ENCODE data around the gene NRAP.

Gene NRAP

DNA sequence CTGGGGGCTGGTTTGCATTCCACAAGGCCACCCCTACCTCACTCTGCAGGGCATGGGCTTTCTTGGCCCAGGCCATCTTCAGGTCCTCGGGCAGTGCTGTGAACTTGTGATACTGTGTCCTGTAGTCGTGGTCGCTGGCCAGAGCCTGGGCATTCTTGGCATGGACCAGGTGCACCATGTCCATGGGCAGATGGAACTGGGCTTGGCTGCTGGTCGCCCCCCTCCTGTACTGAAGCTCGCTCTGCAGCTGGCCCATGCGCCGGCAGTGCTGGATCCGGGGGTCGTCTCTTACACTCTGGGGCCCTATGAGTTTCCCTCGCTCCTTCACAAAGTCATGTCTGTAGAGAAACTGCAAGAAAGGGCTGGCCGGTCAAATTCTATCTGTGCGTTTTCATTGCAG lies 59.3 kb downstream of the NRAP start:
- TF ChIP-seq TAF1 (IDR thresholded peaks at IDR 0.05; ENCODE audit: low read depth), result no peak

- TF ChIP-seq, protein P1, sequence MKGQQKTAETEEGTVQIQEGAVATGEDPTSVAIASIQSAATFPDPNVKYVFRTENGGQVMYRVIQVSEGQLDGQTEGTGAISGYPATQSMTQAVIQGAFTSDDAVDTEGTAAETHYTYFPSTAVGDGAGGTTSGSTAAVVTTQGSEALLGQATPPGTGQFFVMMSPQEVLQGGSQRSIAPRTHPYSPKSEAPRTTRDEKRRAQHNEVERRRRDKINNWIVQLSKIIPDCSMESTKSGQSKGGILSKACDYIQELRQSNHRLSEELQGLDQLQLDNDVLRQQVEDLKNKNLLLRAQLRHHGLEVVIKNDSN (IDR thresholded peaks at IDR 0.05), result no peak
- TF ChIP-seq EP300 (IDR thresholded peaks at IDR 0.05; ENCODE audit: borderline replicate concordance), result no peak
- TF ChIP-seq YY1 (IDR thresholded peaks at IDR 0.05; ENCODE audit: low read depth), result no peak
- no peak for TF ChIP-seq CEBPB (IDR thresholded peaks at IDR 0.05)
- no peak for TF ChIP-seq CREB1 (IDR thresholded peaks at IDR 0.05; ENCODE audit: low read depth)
- no peak for TF ChIP-seq FOXM1 (IDR thresholded peaks at IDR 0.05; ENCODE audit: borderline replicate concordance, low read depth)
- TF ChIP-seq ZBTB7A (IDR thresholded peaks at IDR 0.05; ENCODE audit: low read depth), result no peak
- no peak for TF ChIP-seq TCF12 (IDR thresholded peaks at IDR 0.05; ENCODE audit: low read depth)
- no peak for TF ChIP-seq TEAD4 (IDR thresholded peaks at IDR 0.05)
These were observed 60.6 kb downstream of the NRAP start for GRCh38 chr10:113603057-113603777.

DNA sequence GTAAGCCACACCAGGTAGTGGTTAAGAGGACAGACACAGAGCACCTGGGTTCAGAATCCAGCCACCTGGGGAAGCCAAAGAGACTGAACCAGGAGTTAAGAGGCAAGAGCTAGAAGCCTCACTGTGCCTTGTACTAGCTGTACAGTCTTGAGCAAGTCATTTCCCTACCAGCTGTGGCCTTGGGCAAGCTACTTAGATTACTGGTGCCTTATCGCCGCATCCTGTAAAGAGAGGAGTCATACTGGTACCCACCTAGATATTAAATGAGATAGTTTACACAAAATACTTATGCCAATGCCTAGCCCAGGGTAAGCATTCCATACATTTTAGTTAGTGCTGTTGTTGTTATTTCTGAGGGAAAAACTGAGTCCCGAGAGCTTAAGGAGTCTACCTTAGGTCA lies 63.3 kb downstream of the NRAP start:
- TF ChIP-seq CEBPB (IDR thresholded peaks at IDR 0.05) (no peak), TCF12 (IDR thresholded peaks at IDR 0.05; ENCODE audit: low read depth) (no peak), CREB1 (IDR thresholded peaks at IDR 0.05; ENCODE audit: low read depth) (no peak), NFIC (IDR thresholded peaks at IDR 0.05) (no peak), RAD21 (IDR thresholded peaks at IDR 0.05; ENCODE audit: low read depth) (no peak), MAX (IDR thresholded peaks at IDR 0.05) (no peak), ZBTB7A (IDR thresholded peaks at IDR 0.05; ENCODE audit: low read depth) (no peak), YY1 (IDR thresholded peaks at IDR 0.05; ENCODE audit: low read depth) (no peak), EP300 (IDR thresholded peaks at IDR 0.05; ENCODE audit: borderline replicate concordance) (no peak), TEAD4 (IDR thresholded peaks at IDR 0.05) (no peak), TAF1 (IDR thresholded peaks at IDR 0.05; ENCODE audit: low read depth) (no peak), REST (IDR thresholded peaks at IDR 0.05; ENCODE audit: low read depth) (no peak), FOXM1 (IDR thresholded peaks at IDR 0.05; ENCODE audit: borderline replicate concordance, low read depth) (no peak), EGR1 (IDR thresholded peaks at IDR 0.05) (no peak)
- TF ChIP-seq, protein P1 (IDR thresholded peaks at IDR 0.05), result no peak

DNA sequence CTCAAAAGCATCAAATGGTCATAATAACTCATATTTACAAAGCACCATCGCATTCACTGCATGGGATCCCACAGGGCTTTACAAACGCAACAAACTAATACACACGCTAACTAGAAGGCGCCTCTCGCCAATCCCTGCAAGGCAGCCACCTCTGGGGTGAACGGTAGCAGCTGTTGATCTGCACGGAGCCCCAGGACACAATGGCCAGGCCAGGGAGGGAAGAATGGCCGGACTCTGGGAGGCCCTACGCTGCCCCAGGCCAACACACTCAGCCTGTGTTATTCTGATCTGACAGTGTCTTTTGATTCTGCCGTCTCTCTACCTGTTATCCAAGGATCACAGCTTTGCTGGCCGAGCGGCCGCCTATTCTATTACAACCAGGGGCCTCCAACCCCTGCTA lies 69.2 kb downstream of the NRAP start:
- no peak for TF ChIP-seq TEAD4 (IDR thresholded peaks at IDR 0.05)
- no peak for TF ChIP-seq EP300 (IDR thresholded peaks at IDR 0.05; ENCODE audit: borderline replicate concordance)
- TF ChIP-seq MAX (IDR thresholded peaks at IDR 0.05), result no peak
- TF ChIP-seq, protein P1 (IDR thresholded peaks at IDR 0.05), result no peak

DNA sequence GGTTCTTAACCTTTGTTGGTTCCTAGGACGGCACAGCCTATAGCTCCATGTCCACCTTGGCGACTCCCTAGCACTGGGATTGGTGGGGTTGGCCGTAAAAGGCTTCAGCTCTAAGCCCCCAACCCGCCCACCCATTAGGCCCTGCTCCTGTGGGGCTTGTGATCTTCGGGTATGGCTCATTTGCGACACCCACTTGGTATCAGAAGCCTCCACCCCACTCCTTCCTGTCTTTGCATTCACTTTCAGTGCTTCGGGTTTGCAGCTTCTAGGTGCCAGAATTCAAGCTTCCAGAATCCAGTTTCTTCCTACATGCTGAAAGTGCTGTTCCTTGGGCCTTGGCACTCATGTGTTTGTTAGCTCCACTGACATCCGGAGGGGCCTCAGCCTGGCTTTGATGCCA lies 71.5 kb downstream of the NRAP start:
- TF ChIP-seq RAD21 (IDR thresholded peaks at IDR 0.05; ENCODE audit: low read depth), result no peak
- no peak for TF ChIP-seq MAX (IDR thresholded peaks at IDR 0.05)
- TF ChIP-seq CEBPB (IDR thresholded peaks at IDR 0.05), result no peak
- TF ChIP-seq EP300 (IDR thresholded peaks at IDR 0.05; ENCODE audit: borderline replicate concordance), result no peak

DNA sequence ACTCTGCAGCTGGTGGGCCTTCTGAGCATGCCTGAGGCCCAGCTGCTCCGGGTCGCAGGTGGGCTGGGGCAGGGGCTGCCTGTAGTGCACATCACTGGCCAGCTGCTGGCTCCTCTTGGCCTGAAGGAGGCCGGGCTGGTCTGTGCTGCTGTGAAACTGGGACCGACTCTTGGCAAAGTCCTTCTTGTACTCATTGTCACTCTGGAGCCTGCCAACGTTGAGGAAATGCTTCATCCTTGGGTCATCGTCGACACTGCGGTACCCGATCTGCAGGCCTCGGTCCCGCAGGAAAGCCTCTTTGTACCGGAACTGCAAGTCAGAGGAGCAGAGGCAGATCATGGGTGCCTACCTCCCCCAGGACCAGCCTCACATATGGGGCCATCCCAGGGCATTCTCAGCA lies 73.3 kb downstream of the NRAP start:
- TF ChIP-seq CEBPB (IDR thresholded peaks at IDR 0.05), result no peak
- no peak for TF ChIP-seq NFIC (IDR thresholded peaks at IDR 0.05)
- no peak for TF ChIP-seq TAF1 (IDR thresholded peaks at IDR 0.05; ENCODE audit: low read depth)
- TF ChIP-seq EGR1 (IDR thresholded peaks at IDR 0.05), result no peak
- no peak for TF ChIP-seq TEAD4 (IDR thresholded peaks at IDR 0.05)
- TF ChIP-seq TCF12 (IDR thresholded peaks at IDR 0.05; ENCODE audit: low read depth), result no peak
- TF ChIP-seq, protein P1 (IDR thresholded peaks at IDR 0.05), result no peak
- TF ChIP-seq RAD21 (IDR thresholded peaks at IDR 0.05; ENCODE audit: low read depth), result no peak
- no peak for TF ChIP-seq CREB1 (IDR thresholded peaks at IDR 0.05; ENCODE audit: low read depth)
- TF ChIP-seq ZBTB7A (IDR thresholded peaks at IDR 0.05; ENCODE audit: low read depth), result no peak
- TF ChIP-seq FOXM1 (IDR thresholded peaks at IDR 0.05; ENCODE audit: borderline replicate concordance, low read depth), result no peak
- no peak for TF ChIP-seq YY1 (IDR thresholded peaks at IDR 0.05; ENCODE audit: low read depth)
- no peak for TF ChIP-seq EP300 (IDR thresholded peaks at IDR 0.05; ENCODE audit: borderline replicate concordance)
- TF ChIP-seq MAX (IDR thresholded peaks at IDR 0.05), result no peak
- TF ChIP-seq REST (IDR thresholded peaks at IDR 0.05; ENCODE audit: low read depth), result no peak

All from Ishikawa (cell line).